ENCODE data around the gene SVEP1.

GRCh38 chr9:110444911-110445310, 134.6 kb downstream of the SVEP1 start:
- TF ChIP-seq SP140L (CRISPR knock-in tag; IDR thresholded peaks at IDR 0.05; ENCODE audit: borderline replicate concordance) (no peak), RBM22 (optimal IDR thresholded peaks at IDR 0.05; ENCODE audit: low read length) (no peak)

Measured in HepG2 (cell line).